Endothelial cell of umbilical vein (primary cell): Measurements from ENCODE around the gene IL1R1. TPM values are rescaled to one million over a fixed set of nuclear protein-coding genes. Genes with fewer than 3 reads are reported as not detected.
A peak's percentile ranks its signal among the peaks of the same experiment; 100 is the strongest.

ENCODE experiments used
- BruUV-seq: library from RNA; stranded (reverse); fragments of 400-500 nt; replicated peaks from 2 replicates; lab custom pipeline; 2021; lab: Mats Ljungman, UMichigan
- CTCF ChIA-PET: fragments of 300-600, 350-600 bp; sonication (Branson Sonifier 250); formaldehyde crosslinking; loops from one replicate; lab custom pipeline; 2021; ENCODE audit warnings: antibody characterized with exemption, inconsistent platforms; lab: Charles Lee
- POLR2A ChIA-PET: fragments of 300-600, 350-600 bp; sonication (Branson Sonifier 250); formaldehyde crosslinking; loops from one replicate; lab custom pipeline; 2021; ENCODE audit warnings: antibody characterized with exemption, inconsistent platforms; lab: Charles Lee
- DNase-seq: peaks from one replicate; pipeline ENCODE4 v3.0.0-alpha.2; 2011; ENCODE audit warnings: low read depth, low spot score
- FAIRE-seq: peaks from 2 replicates; lab custom pipeline; 2011; peaks lifted over from hg19 to GRCh38; lab: Jason Lieb, UNC
- H2AFZ ChIP-seq: 2 replicates; pipeline ENCODE4 v1.6.0; 2012; ENCODE audit warnings: low read depth, low read length, control low read depth, inconsistent platforms
- H3K27ac ChIP-seq: 2 replicates; pipeline ENCODE4 v1.5.1; 2011; ENCODE audit warnings: low read depth, mild to moderate bottlenecking, control low read depth, low read length, moderate library complexity; ENCODE audit not compliant: insufficient read depth
- H3K27me3 ChIP-seq, 2 experiments: 2 replicates each; pipeline versions ENCODE4 v1.6.0 to v1.6.1; 2011; ENCODE audit warnings: low read length in 2 of 2, mixed read lengths in 1 of 2; ENCODE audit not compliant: control insufficient read depth in 2 of 2, insufficient read depth in 2 of 2
- H3K36me3 ChIP-seq, 2 experiments: 2 replicates in 1 of 2; 3 replicates in 1 of 2; pipeline ENCODE4 v1.5.1; 2011; ENCODE audit warnings: low read length in 2 of 2, mild to moderate bottlenecking in 1 of 2, moderate library complexity in 1 of 2; ENCODE audit not compliant: control insufficient read depth in 2 of 2, insufficient read depth in 2 of 2; ENCODE audit errors: extremely low read depth in 1 of 2
- H3K4me1 ChIP-seq: 3 replicates; pipeline ENCODE4 v1.5.1; 2011; ENCODE audit warnings: mild to moderate bottlenecking, low read length; ENCODE audit not compliant: control insufficient read depth, insufficient read depth; ENCODE audit errors: extremely low read depth
- H3K4me2 ChIP-seq: 2 replicates; pipeline ENCODE4 v1.6.1; 2011; ENCODE audit warnings: low read length, control low read depth, mixed read lengths; ENCODE audit not compliant: insufficient read depth
- H3K4me3 ChIP-seq, 3 experiments: fragments of 200-600 bp in 1 of 3; sonication (generic), shearing (Covaris generic) in 1 of 3; replicated peaks in 1 of 3; 2 replicates each; pipeline ENCODE4 v1.5.1; 2011 to 2016; ENCODE audit warnings: control low read depth in 3 of 3, low read length in 3 of 3, mild to moderate bottlenecking in 2 of 3, inconsistent platforms in 1 of 3, low read depth in 1 of 3, moderate library complexity in 1 of 3; ENCODE audit not compliant: insufficient read depth in 1 of 3
- H3K79me2 ChIP-seq: 2 replicates; pipeline ENCODE4 v1.6.0; 2012; ENCODE audit warnings: low read length, inconsistent platforms; ENCODE audit not compliant: control insufficient read depth, insufficient read depth
- H3K9ac ChIP-seq: replicated peaks from 2 replicates; pipeline ENCODE3; 2011; ENCODE audit warnings: low read length, control low read depth; ENCODE audit not compliant: insufficient read depth; ENCODE audit errors: extremely low read depth
- H3K9me1 ChIP-seq: replicated peaks from 3 replicates; pipeline ENCODE4 v1.6.0; 2011; ENCODE audit warnings: mild to moderate bottlenecking, low read length; ENCODE audit not compliant: control insufficient read depth, insufficient read depth; ENCODE audit errors: extremely low read depth
- H3K9me3 ChIP-seq: replicated peaks from 2 replicates; pipeline ENCODE4 v1.5.1; 2012; ENCODE audit warnings: low read length, inconsistent platforms; ENCODE audit not compliant: control insufficient read depth, insufficient read depth
- H4K20me1 ChIP-seq: replicated peaks from 2 replicates; pipeline ENCODE3; 2011; ENCODE audit warnings: mild to moderate bottlenecking, low read length; ENCODE audit not compliant: control insufficient read depth, insufficient read depth; ENCODE audit errors: extremely low read depth
- EZH2 ChIP-seq: IDR thresholded peaks from 2 replicates; pipeline ENCODE4 v1.6.1; 2012; ENCODE audit warnings: borderline replicate concordance, low read depth, mild to moderate bottlenecking, moderate library complexity, low read length, inconsistent platforms; ENCODE audit not compliant: severe bottlenecking
- FOS ChIP-seq: IDR thresholded peaks from 2 replicates; pipeline ENCODE4 v1.6.1; 2011; ENCODE audit warnings: mild to moderate bottlenecking, low read length, moderate library complexity, borderline replicate concordance; ENCODE audit not compliant: insufficient read depth
- GATA2 ChIP-seq: IDR thresholded peaks from 2 replicates; pipeline ENCODE4 v1.7.0; 2011; ENCODE audit warnings: low read depth, mild to moderate bottlenecking, moderate library complexity, mixed read lengths, low read length; ENCODE audit not compliant: insufficient read length, insufficient read depth
- JUN ChIP-seq: IDR thresholded peaks from 2 replicates; pipeline ENCODE4 v1.6.1; 2011; ENCODE audit warnings: borderline replicate concordance, low read depth; ENCODE audit not compliant: insufficient read length, insufficient read depth
- MYC ChIP-seq: IDR thresholded peaks from one replicate; pipeline ENCODE4 v1.6.1; 2011; ENCODE audit warnings: mild to moderate bottlenecking, low read depth, low read length
- POLR2A ChIP-seq: IDR thresholded peaks from 2 replicates; pipeline ENCODE4 v1.6.1; 2012; ENCODE audit warnings: low read depth, mild to moderate bottlenecking, control low read depth, low read length
- POLR2AphosphoS5 ChIP-seq: IDR thresholded peaks from 2 replicates; pipeline ENCODE4 v1.6.1; 2012; ENCODE audit warnings: low read depth, mild to moderate bottlenecking, control low read depth, low read length, moderate library complexity; ENCODE audit not compliant: insufficient read depth
- dilution Hi-C: fragments of 300-500 bp; cut with MboI; formaldehyde crosslinking; loops from one replicate; pipeline ENCODE4 v1.15.0; 2019; ENCODE audit warnings: low sequenced_read_pairs; ENCODE audit not compliant: extremely low pct_ligation_motif_present
- intact Hi-C: fragments of 100-400 bp; cut with micrococcal nuclease; formaldehyde crosslinking; loops from one replicate; pipeline ENCODE4 v1.10.0; 2022
- polyA plus RNA-seq, 4 experiments: library from polyadenylated mRNA; depleted of rRNA in 3 of 4; stranded (reverse) in 3 of 4; unstranded in 1 of 4; fragments of >200 nt; gene quantifications; 2 replicates each; pipeline versions ENCODE4 v1.2.1 to v1.2.3, GENCODE V29; 2011 to 2012; ENCODE audit warnings: missing spikeins in 1 of 4
- total RNA-seq: library from RNA; stranded (reverse); gene quantifications from 2 replicates; pipeline ENCODE4 v1.2.3, GENCODE V29; 2021
- TF ChIP-seq, protein P1 (sequence below), 2 donors: IDR thresholded peaks; 1 replicate in 1 of 2; 2 replicates in 1 of 2; pipeline ENCODE4 v1.5.1; 2011; ENCODE audit warnings: low read length in 2 of 2, mild to moderate bottlenecking in 2 of 2, moderate library complexity in 2 of 2, control low read depth in 1 of 2, inconsistent platforms in 1 of 2, low read depth in 1 of 2; ENCODE audit not compliant: insufficient read depth in 1 of 2; ENCODE audit errors: extremely low read depth in 1 of 2
- TF ChIP-seq, protein P2 (sequence below): IDR thresholded peaks from 2 replicates; pipeline ENCODE4 v1.6.1; 2011; ENCODE audit not compliant: insufficient read depth, insufficient read length

The IL1R1 gene
- total and polyA plus RNA-seq, 2 donors (not counting 3 experiments of a cell fraction or from before 2014, with no cell fraction given) = 5.4 to 5.5 TPM

DNA sequence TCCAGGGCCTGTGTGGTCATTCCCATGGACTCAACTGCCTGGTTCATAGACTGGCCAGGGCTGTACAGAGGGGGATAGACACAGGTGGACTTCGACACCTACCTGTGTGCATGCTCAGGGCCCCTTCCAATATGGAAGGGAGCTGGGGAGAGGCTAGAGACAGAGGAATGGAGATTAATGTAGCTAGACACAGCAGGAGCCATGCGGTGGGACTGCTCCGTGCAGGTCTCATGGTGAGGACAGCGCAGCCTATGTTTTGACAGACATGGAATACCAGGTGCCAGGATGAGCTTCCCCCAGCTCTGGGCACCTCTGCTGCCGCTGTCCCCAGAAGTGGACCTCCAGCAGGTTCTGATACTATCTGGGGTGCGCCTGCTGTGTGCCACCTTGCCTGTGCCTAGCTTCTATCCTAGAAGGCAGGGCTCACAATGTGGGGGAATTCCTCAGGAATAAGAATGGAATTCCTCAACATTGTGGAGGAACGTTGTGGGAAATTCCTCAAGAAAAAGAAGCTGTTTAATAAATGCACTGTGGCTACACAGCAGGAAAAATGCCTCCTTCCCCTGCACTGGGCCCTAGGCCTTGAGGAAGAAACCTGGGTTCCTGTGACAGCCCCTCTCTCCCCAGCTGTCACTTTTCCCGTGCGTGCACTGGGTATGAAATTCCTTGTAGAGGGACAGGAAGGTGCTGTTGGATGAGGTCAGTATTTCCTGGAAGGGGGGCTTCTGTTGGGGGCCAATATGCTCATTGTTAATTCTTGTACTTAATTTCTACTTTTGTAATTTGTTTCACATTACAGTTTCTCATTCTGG, 7.3 kb downstream of the IL1R1 start:
- no peak overlapping the region for H2AFZ ChIP-seq
- H4K20me1 ChIP-seq = no peaks in the 10 kb centered on the region
- H3K4me2 ChIP-seq = no peak overlapping the region
- DNase-seq = peak; percentile 28
- dilution Hi-C loops = no loop called here
- H3K4me1 ChIP-seq = peaks cover 8% of the 10 kb centered on the region
- no peak overlapping the region for H3K9ac ChIP-seq
- peaks cover 4% of the 10 kb centered on the region for H3K9me3 ChIP-seq
- no peaks in the 10 kb centered on the region for H3K9me1 ChIP-seq
- intact Hi-C loops = no loop called here
- no TSS peak for BruUV-seq
- no peaks in the 10 kb centered on the region for H3K79me2 ChIP-seq
- CTCF ChIA-PET = interaction anchor here (0.6 to 1.5 kb wide), 5 partner anchors 8 to 97 kb away, joined by 3 to 7 read pairs (median 3); no protein-coding TSS in a partner anchor
- peak; percentile 8 for FAIRE-seq
- H3K27me3 ChIP-seq = no peaks in the 10 kb centered on the region
- peaks cover 0 to 2% of the 10 kb centered on the region in 2 experiments for H3K36me3 ChIP-seq
- POLR2A ChIA-PET = no interaction called here
- H3K4me3 ChIP-seq = no peak overlapping the region
- H3K27ac ChIP-seq = no peak overlapping the region
- TF ChIP-seq JUN (no peak), MYC (no peak), GATA2 (no peak), POLR2AphosphoS5 (no peak), FOS (no peak), EZH2 (no peak), POLR2A (no peak)
- TF ChIP-seq, protein P1, sequence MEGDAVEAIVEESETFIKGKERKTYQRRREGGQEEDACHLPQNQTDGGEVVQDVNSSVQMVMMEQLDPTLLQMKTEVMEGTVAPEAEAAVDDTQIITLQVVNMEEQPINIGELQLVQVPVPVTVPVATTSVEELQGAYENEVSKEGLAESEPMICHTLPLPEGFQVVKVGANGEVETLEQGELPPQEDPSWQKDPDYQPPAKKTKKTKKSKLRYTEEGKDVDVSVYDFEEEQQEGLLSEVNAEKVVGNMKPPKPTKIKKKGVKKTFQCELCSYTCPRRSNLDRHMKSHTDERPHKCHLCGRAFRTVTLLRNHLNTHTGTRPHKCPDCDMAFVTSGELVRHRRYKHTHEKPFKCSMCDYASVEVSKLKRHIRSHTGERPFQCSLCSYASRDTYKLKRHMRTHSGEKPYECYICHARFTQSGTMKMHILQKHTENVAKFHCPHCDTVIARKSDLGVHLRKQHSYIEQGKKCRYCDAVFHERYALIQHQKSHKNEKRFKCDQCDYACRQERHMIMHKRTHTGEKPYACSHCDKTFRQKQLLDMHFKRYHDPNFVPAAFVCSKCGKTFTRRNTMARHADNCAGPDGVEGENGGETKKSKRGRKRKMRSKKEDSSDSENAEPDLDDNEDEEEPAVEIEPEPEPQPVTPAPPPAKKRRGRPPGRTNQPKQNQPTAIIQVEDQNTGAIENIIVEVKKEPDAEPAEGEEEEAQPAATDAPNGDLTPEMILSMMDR (IDR thresholded peaks at IDR 0.05; ENCODE audit: extremely low read depth in 1 of 2, insufficient read depth in 1 of 2, low read depth in 1 of 2, low read length in 2 of 2) = no peak
- TF ChIP-seq, protein P2, sequence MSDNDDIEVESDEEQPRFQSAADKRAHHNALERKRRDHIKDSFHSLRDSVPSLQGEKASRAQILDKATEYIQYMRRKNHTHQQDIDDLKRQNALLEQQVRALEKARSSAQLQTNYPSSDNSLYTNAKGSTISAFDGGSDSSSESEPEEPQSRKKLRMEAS = no peak
